NCI-H1930 (cell line): Measurements from ENCODE around the gene ZNF407.

Experiments
- DNase-seq, 2 experiments: peaks; one replicate each; lab custom pipeline; 2025; lab: John Stamatoyannopoulos, UW

The ZNF407 gene

GRCh38 chr18:74876630-74877243 is 279.1 kb downstream of the ZNF407 start:
- DNase-seq: no peak

- no peak for DNase-seq
Measured at GRCh38 chr18:74878267-74878666, 280.6 kb downstream of the ZNF407 start.

DNA sequence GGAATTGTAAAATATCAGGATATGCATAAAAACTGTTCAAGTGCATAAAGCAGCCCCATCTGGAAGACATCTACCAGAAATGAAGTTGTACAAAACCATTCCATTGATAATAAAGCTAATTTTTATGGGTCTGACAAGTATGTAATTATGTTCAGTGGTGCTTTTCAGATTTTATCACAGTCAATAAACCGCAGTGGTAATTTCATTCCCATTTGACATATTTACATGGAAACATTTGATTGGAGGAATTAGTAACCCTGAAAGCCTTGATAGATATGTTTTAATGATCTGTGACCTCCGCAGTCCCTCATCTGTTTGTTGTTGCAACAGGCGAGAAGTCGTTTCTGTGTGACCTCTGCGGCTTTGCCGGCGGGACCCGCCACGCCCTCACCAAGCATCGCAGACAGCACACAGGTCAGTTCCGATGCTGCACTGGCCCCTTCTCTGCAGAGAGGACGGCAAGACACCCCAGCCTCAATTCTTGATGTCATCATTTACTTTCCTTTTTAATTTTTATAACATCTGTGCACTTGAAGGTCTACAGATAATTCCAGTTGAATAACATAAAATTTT is 283.1 kb downstream of the ZNF407 start:
- no peak for DNase-seq

GRCh38 chr18:74892066-74892627 is 294.5 kb downstream of the ZNF407 start:
- DNase-seq: no peak

GRCh38 chr18:74895686-74896085 is 298.0 kb downstream of the ZNF407 start:
- DNase-seq: no peak

DNA sequence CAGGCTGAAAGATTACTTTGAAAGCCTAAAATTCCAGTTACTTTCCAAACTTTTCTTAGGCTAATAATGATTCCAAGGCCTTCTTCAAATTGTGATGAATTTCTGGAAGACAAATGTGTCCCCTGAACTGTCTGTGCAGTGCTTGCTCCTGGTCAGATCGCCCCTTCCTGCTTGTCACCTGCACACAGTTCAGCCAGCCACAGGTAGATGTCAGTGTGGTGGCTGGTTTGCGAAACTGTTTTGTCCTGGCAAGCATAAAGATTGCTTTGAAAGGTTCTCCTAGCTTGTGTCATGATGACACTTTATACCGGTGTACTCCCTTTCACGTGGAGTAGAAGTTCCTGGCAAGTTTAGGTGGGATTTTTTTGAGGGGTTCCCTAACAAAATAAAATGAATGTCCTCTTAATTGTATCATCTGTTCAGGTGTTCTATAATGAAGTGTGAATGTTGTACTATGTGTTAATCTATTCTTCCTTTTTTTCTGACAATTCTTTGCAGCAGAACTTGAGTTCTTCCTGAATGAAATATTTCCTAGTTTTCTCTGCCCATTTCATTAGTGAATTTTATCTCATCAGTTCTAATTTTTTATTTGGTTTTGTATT is 298.8 kb downstream of the ZNF407 start:
- peak; percentile 19 to 27 for DNase-seq

- DNase-seq: no peak
Measured at GRCh38 chr18:74897971-74898657, 300.4 kb downstream of the ZNF407 start.

DNA sequence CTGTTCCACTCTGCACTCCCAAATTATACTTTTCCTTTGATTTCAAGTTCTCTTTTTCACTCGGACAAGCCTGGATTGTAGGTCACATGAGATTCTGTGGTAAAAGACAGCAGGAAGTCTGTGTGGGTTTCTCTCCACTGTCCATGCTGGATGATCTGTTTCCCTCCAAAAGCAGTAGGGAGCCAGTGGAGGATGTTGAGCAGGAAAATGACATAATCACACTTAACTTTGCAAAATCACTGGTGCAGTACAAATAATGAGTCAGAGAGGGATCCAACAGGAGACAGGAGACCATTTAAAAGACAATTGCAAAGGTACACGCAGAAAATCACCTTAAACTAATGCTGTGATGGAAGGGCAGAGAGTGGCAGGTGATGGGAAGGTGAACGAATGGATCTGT is 301.3 kb downstream of the ZNF407 start:
- no peak for DNase-seq

GRCh38 chr18:74899554-74899953 is 301.9 kb downstream of the ZNF407 start:
- DNase-seq: no peak

GRCh38 chr18:74901362-74902146 is 303.9 kb downstream of the ZNF407 start:
- no peak for DNase-seq

- DNase-seq: no peak
Measured at GRCh38 chr18:74902147-74902455, 304.4 kb downstream of the ZNF407 start.

- no peak for DNase-seq
Measured at GRCh38 chr18:74905247-74905646, 307.6 kb downstream of the ZNF407 start.

GRCh38 chr18:74906184-74906583 is 308.5 kb downstream of the ZNF407 start:
- DNase-seq: no peak

DNA sequence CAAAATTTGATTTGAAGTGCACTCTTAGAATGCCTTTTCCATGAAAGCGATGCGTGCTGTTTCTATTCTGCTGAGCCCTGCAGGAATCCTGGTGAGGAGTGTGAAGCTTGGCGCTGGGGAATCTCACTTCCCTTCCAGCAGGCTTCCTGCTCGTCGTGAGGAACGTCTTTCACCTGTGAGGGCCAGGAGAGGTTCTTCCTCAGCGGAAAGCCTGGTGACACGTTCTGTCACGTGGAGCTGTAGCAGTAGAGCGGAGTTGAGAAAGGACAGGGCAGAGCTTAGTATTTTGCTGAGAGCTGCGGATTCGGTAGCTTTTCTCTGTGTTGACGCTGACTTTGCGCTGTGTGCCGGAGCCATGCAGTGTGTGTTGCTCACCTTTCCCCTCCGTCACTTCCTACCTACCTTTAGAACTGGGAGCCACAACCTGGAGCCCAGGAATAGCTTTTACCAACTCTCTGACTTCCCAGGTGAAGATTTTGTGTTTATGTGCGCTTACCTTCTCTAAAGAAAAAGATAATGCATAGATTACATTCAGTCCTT is 316.5 kb downstream of the ZNF407 start:
- DNase-seq: no peak

DNA sequence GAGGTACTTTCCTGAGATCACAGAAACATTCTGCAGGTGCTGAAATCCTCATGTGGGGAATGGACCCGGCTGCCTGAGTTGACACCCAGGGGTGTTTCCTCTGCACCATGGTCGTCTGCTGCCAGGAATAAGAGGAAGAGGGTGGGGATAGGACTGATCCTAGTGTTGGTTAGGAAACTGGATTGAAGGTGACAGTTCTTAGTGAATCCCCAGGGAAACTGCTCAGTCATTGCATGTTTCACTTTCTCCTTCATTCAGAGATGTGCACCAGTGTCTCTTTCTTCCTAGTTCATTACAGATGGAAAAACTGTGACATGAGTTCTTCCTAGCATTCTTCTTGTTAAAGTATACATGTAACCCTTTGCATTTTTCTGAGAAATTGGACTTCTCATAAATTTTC is 317.0 kb downstream of the ZNF407 start:
- no peak for DNase-seq

- no peak for DNase-seq
Measured at GRCh38 chr18:74916773-74917393, 319.2 kb downstream of the ZNF407 start.

DNA sequence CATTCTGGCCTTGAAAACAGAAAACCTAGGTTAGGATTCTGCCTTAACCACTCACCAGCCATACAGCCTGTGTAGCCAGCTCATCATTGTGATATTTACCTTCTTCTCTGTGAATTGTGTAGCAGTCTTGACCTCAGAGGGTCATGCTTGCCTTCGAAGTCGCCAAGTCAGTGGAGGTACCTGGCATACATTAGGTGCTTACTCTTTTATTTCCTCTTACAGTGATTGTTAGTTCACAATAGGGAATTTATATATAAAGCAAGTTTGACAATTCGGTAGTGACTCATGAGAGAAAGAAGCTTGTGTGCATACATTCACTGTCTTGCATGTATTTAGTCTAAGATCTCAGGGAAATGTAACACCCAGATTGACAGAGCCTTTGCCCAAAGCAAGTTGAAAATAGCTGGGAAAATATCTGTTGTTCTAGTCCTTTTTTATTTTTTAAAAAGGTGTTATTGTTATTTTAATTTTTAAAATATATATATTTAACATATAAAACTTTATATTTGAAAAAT is 320.7 kb downstream of the ZNF407 start:
- DNase-seq: no peak

DNA sequence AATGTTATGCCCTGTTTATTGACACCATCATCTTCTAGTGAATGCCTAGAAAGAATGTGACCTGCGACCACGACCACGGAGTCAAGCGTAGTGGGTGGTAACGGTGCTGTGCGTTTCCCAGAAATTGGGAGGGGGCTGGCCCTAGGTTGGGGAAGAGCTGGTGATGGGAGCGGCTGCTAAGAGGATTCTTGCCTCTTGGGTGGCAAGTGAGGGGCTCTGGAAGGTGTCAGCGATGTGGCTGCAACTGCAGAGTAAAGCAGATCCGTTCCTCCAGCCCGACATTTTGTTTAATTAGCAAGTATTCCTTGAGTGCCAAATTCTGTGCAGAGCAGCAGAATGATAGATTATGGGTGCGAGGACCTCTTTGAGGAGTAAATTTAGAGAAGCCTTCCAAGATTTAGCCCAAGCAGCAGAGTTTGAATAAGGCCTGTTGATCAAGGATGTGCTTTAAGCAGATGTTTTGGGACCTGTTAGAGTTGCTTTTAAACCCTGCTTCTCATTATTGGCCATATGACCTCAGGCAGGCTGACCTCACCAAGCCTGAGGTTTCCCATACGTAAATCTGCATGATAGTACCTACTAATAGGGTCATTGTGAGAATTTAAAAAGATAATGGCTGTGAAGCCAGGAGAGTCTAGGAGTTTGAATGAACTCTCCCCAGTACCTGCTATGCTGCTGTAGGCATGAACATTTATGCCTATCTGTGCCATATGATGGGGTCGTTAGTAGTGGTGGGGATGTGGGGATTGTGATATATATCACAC is 323.6 kb downstream of the ZNF407 start:
- no peak for DNase-seq

DNA sequence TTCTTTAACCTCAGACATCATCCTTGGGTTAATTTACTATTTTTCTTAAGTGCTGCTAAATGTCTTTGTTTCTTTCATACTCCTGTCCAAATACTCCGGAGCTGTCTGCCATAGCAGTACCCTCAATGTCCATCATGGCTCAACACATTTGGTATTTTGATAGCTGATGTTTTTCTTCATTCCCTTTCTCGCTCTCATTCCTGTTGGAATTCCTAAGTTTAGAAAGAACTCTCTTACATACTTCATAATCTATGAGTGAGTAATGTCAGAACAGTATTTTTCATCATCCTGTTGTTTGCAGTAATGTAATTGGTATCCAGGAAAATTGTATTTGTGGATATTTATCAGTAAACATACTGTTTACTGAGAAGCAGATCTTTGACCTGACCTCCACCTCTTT is 328.4 kb downstream of the ZNF407 start:
- no peak for DNase-seq

GRCh38 chr18:74928194-74928968 is 330.7 kb downstream of the ZNF407 start:
- DNase-seq: no peak
